CD4-positive, alpha-beta T cell (primary cell): Measurements from ENCODE around the gene CDK5RAP2. TPM values are rescaled to one million over a fixed set of nuclear protein-coding genes. Genes with fewer than 3 reads are reported as not detected.
"Not testable (repeated sequence)": the region's sequence is repeated elsewhere in the genome, so short reads cannot be mapped to it uniquely, and the experiment has no call there.

Experiments
- ATAC-seq: fragments of 200-7000 bp; cut with Tn5 transposase; one replicate; pipeline ENCODE4 v1.10.0; 2022; ENCODE audit warnings: mild to moderate bottlenecking; ENCODE audit not compliant: poor library complexity
- CTCF ChIA-PET: fragments of 350-600 bp; sonication (Branson Sonifier 250); formaldehyde crosslinking; loops from one replicate; lab custom pipeline; 2021; ENCODE audit warnings: antibody characterized with exemption, inconsistent platforms; lab: Charles Lee
- POLR2A ChIA-PET: fragments of 350-600 bp; sonication (Branson Sonifier 250); formaldehyde crosslinking; loops from one replicate; lab custom pipeline; 2021; ENCODE audit warnings: antibody characterized with exemption, inconsistent platforms; lab: Charles Lee
- DNase-seq, 14 experiments: peaks; one replicate each; pipeline ENCODE4 v3.0.0-alpha.2; 2013 to 2020; ENCODE audit warnings: mixed read lengths in 2 of 14
- H3K27ac ChIP-seq, 2 donors: one replicate each; pipeline versions ENCODE4 v1.5.1 to v1.7.0; 2013; ENCODE audit warnings: low read length in 2 of 2, low read depth in 1 of 2, mild to moderate bottlenecking in 1 of 2
- H3K27me3 ChIP-seq, 2 experiments: 1 replicate in 1 of 2; 2 replicates in 1 of 2; pipeline versions ENCODE4 v1.6.1 to v1.7.0; 2013; ENCODE audit warnings: low read length in 2 of 2, control low read depth in 1 of 2, mild to moderate bottlenecking in 1 of 2, moderate library complexity in 1 of 2; ENCODE audit not compliant: insufficient read depth in 2 of 2, control insufficient read depth in 1 of 2
- H3K36me3 ChIP-seq: one replicate; pipeline ENCODE4 v1.6.1; 2013; ENCODE audit warnings: low read length, control low read depth; ENCODE audit not compliant: insufficient read depth
- H3K4me1 ChIP-seq: one replicate; pipeline ENCODE4 v1.6.1; 2013; ENCODE audit warnings: low read length, control low read depth; ENCODE audit not compliant: insufficient read depth
- H3K4me3 ChIP-seq: one replicate; pipeline ENCODE4 v1.5.1; 2013; ENCODE audit warnings: mild to moderate bottlenecking, low read length, moderate library complexity
- H3K9me3 ChIP-seq, 2 experiments: 1 replicate in 1 of 2; 2 replicates in 1 of 2; pipeline versions ENCODE4 v1.6.1 to v1.7.0; 2013; ENCODE audit warnings: low read length in 2 of 2, mild to moderate bottlenecking in 2 of 2, control low read depth in 1 of 2, moderate library complexity in 1 of 2; ENCODE audit not compliant: control insufficient read depth in 1 of 2, insufficient read depth in 1 of 2
- H3K27ac Mint-ChIP-seq: one replicate; pipeline ENCODE4 v1.8.0; 2020; ENCODE audit warnings: mixed read lengths
- H3K27me3 Mint-ChIP-seq: one replicate; pipeline ENCODE4 v1.8.0; 2021; ENCODE audit warnings: mixed read lengths
- H3K36me3 Mint-ChIP-seq: one replicate; pipeline ENCODE4 v1.8.0; 2021; ENCODE audit warnings: low read depth, mixed read lengths
- H3K4me1 Mint-ChIP-seq: one replicate; pipeline ENCODE4 v1.8.0; 2021; ENCODE audit warnings: low read depth, mixed read lengths
- H3K4me3 Mint-ChIP-seq: one replicate; pipeline ENCODE4 v1.8.0; 2020; ENCODE audit warnings: mild to moderate bottlenecking, mixed read lengths
- H3K9me3 Mint-ChIP-seq: one replicate; pipeline ENCODE4 v1.8.0; 2020; ENCODE audit warnings: mixed read lengths
- intact Hi-C, 2 experiments: fragments of 100-400 bp; cut with DNase I in 1 of 2; cut with micrococcal nuclease in 1 of 2; formaldehyde crosslinking; loops; one replicate each; pipeline versions ENCODE4 v1.15.1 to v1.9.0; 2023 to 2025; cut with DNase I, micrococcal nuclease
- total RNA-seq, 174 experiments: library from RNA in 2 of 174; stranded (reverse) in 2 of 174; gene quantifications; one replicate each; pipeline ENCODE4 v1.2.3 and lab custom pipeline; 2021 to 2026
- TF ChIP-seq, protein P1 (sequence below): fragments of 200-600 bp; IDR thresholded peaks from one replicate; pipeline ENCODE4 v1.8.0; 2022; ENCODE audit warnings: antibody characterized with exemption, mild to moderate bottlenecking

The CDK5RAP2 gene
- total RNA-seq, 2 experiments from 2014 or later, result 55.0 to 56.0 TPM

DNA sequence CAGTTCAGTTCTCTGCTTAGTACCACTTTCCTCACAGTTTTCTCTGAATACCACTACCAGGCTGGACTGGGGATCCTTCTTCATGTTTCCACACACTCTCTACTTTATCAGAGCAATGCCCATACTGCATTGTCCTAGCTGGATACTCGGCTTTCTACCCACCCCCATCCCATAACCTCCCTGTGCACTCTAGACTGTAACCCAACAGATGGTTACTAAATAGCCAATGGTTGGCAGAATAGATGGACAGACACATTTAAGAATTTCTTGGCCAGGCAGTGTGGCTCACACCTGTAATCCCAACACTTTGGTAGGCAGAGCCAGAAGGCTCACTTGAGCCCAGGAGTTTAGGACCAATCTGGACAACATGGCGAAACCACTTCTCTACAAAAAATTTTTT, 22.8 kb downstream of the CDK5RAP2 start:
- Mint-ChIP-seq H3K9me3 (no peaks in the 10 kb centered on the region), H3K27ac (no peak overlapping the region), H3K4me1 (peaks cover 15% of the 10 kb centered on the region), H3K36me3 (peaks cover 85% of the 10 kb centered on the region), H3K4me3 (no peak overlapping the region), H3K27me3 (no peaks in the 10 kb centered on the region)
- TF ChIP-seq, protein P1, sequence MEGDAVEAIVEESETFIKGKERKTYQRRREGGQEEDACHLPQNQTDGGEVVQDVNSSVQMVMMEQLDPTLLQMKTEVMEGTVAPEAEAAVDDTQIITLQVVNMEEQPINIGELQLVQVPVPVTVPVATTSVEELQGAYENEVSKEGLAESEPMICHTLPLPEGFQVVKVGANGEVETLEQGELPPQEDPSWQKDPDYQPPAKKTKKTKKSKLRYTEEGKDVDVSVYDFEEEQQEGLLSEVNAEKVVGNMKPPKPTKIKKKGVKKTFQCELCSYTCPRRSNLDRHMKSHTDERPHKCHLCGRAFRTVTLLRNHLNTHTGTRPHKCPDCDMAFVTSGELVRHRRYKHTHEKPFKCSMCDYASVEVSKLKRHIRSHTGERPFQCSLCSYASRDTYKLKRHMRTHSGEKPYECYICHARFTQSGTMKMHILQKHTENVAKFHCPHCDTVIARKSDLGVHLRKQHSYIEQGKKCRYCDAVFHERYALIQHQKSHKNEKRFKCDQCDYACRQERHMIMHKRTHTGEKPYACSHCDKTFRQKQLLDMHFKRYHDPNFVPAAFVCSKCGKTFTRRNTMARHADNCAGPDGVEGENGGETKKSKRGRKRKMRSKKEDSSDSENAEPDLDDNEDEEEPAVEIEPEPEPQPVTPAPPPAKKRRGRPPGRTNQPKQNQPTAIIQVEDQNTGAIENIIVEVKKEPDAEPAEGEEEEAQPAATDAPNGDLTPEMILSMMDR, result no peak
- Histone ChIP-seq H3K9me3 (no peaks in the 10 kb centered on the region), H3K27me3 (no peaks in the 10 kb centered on the region), H3K27ac (no peak overlapping the region), H3K4me3 (no peak overlapping the region), H3K4me1 (no peaks in the 10 kb centered on the region), H3K36me3 (peaks cover 34% of the 10 kb centered on the region)
- ATAC-seq (no peak), DNase-seq (no peak)
- ChIA-PET POLR2A (no interaction called here), CTCF (no interaction called here)
- intact Hi-C loops, result no loop called here

DNA sequence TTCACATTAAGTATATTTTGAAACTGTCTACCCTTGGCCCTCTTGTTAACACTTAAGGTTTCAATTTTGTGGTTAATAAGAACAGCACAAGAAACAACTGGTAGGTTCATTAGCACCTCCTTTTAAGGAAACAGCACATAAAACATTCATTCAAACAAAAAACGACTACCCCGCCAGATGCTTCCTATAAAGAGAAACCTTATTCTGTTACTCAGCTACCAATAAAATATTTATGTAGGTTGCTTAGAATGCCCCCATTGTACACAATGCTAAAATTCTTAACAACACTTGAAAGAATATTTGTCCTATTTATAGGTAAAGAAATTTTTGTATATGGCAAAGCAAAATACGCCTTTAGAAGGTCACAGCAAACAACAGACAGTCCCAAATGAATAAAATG, 23.2 kb downstream of the CDK5RAP2 start:
- no peak overlapping the region for H3K4me3 Mint-ChIP-seq
- no peaks in the 10 kb centered on the region for H3K9me3 Mint-ChIP-seq
- ATAC-seq, result no peak
- Histone ChIP-seq H3K9me3 (no peaks in the 10 kb centered on the region), H3K4me1 (no peaks in the 10 kb centered on the region), H3K4me3 (no peak overlapping the region), H3K36me3 (peaks cover 32% of the 10 kb centered on the region), H3K27ac (no peak overlapping the region), H3K27me3 (no peaks in the 10 kb centered on the region)
- peaks cover 81% of the 10 kb centered on the region for H3K36me3 Mint-ChIP-seq
- TF ChIP-seq, protein P1, result no peak
- CTCF ChIA-PET, result no interaction called here
- peaks cover 15% of the 10 kb centered on the region for H3K4me1 Mint-ChIP-seq
- DNase-seq, result no peak
- H3K27me3 Mint-ChIP-seq, result no peaks in the 10 kb centered on the region
- no peak overlapping the region for H3K27ac Mint-ChIP-seq
- POLR2A ChIA-PET, result no interaction called here
- intact Hi-C loops, result no loop called here

DNA sequence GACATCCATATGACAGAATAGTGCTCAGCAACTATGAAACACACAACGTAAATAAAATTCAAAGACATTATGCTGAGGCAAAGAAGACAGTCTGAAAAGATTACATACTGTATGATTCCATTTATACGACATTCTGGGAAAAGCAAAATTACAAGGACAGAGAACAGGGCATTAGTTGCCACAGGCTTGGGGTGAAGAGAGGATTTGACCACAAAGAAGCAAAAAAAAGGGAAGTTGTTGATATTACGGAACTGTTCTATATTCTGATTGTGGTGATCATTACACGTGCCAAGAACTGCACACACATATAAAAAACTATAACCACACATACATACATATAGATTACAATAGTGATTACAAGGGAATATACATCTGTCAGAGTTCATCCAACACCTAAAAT, 24.1 kb downstream of the CDK5RAP2 start:
- no peak overlapping the region for H3K27ac Mint-ChIP-seq
- H3K27me3 ChIP-seq, result no peaks in the 10 kb centered on the region
- POLR2A ChIA-PET, result no interaction called here

DNA sequence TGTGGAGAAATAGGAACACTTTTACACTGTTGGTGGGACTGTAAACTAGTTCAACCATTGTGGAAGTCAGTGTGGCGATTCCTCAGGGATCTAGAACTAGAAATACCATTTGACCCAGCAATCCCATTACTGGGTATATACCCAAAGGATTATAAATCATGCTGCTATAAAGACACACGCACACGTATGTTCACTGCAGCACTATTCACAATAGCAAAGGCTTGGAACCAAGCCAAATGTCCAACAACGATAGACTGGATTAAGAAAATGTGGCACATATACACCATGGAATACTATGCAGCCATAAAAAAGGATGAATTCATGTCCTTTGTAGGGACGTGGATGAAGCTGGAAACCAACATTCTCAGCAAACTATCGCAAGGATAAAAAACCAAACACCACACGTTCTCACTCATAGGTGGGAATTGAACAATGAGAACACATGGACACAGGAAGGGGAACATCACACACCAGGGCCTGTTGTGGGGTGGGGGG, 27.7 kb downstream of the CDK5RAP2 start:
- H3K9me3 Mint-ChIP-seq, ATAC-seq, DNase-seq, H3K4me1 Mint-ChIP-seq, H3K9me3 ChIP-seq, H3K27ac ChIP-seq, H3K4me1 ChIP-seq, H3K27me3 ChIP-seq, H3K4me3 Mint-ChIP-seq, H3K27me3 Mint-ChIP-seq, intact Hi-C loops, POLR2A ChIA-PET, H3K4me3 ChIP-seq, H3K27ac Mint-ChIP-seq, CTCF ChIA-PET: not testable (repeated sequence)
- peaks cover 48% of the 10 kb centered on the region for H3K36me3 ChIP-seq
- H3K36me3 Mint-ChIP-seq, result peaks cover 89% of the 10 kb centered on the region

More for the DNA sequence above, 24.1 kb downstream of the CDK5RAP2 start:
- TF ChIP-seq, protein P1, result no peak
- ATAC-seq (no peak), DNase-seq (peak in 2 of 14 experiments; percentile 5 to 6)
- intact Hi-C loops, result no loop called here
- Mint-ChIP-seq H3K27me3 (no peaks in the 10 kb centered on the region), H3K36me3 (peaks cover 81% of the 10 kb centered on the region), H3K4me1 (peaks cover 15% of the 10 kb centered on the region), H3K4me3 (no peak overlapping the region), H3K9me3 (no peaks in the 10 kb centered on the region)
- H3K4me1 ChIP-seq, result no peaks in the 10 kb centered on the region
- no peaks in the 10 kb centered on the region for H3K9me3 ChIP-seq
- H3K36me3 ChIP-seq, result peaks cover 32% of the 10 kb centered on the region
- CTCF ChIA-PET, result no interaction called here
- no peak overlapping the region for H3K27ac ChIP-seq
- no peak overlapping the region for H3K4me3 ChIP-seq
